GM23338 (cell line): ENCODE results near the gene GPR162.

Source experiments
- CTCF ChIP-seq, 2 experiments: fragments of 200-600 bp in 1 of 2; sonication (generic) in 1 of 2; conservative IDR thresholded peaks; 2 replicates each; pipeline versions ENCODE4 v1.5.1 to v1.6.1; 2016 to 2017; ENCODE audit warnings: antibody characterized with exemption in 2 of 2, low read depth in 2 of 2, mild to moderate bottlenecking in 2 of 2, moderate library complexity in 1 of 2
- EZH2 ChIP-seq: fragments of 200-600 bp; sonication (generic); IDR thresholded peaks from one replicate; pipeline ENCODE4 v1.8.0; 2017; ENCODE audit warnings: antibody characterized with exemption, mild to moderate bottlenecking, low read depth; ENCODE audit not compliant: unreplicated experiment
- EZH2phosphoT487 ChIP-seq: fragments of 200-600 bp; sonication (generic); IDR thresholded peaks from one replicate; pipeline ENCODE4 v1.8.1; 2018; ENCODE audit warnings: antibody characterized with exemption; ENCODE audit not compliant: unreplicated experiment
- POLR2AphosphoS5 ChIP-seq: IDR thresholded peaks from 2 replicates; pipeline ENCODE4 v1.6.1; 2016; ENCODE audit warnings: antibody characterized with exemption, low read depth

DNA sequence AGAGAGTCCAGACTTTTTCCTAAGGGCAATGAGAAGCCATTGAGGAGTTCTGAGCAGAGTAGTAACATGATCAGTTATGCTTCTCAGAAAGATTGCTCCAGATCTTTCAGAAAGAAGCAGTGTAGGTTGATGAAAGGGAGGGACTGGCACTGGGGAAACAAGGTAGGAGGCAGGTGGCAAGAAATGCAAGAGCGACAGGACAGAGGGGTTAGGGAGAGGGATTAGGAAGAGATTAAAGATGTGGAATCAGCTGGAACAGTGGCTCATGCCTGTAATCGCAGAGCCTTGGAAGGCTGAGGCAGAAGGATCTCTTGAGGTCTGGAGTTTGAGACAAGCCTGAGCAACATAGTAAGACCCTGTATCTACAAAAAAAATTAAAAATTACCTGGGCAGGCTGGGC is 26.1 kb downstream of the GPR162 start:
- TF ChIP-seq EZH2phosphoT487 = no peak
- TF ChIP-seq POLR2AphosphoS5 = no peak
- no peak for TF ChIP-seq CTCF (conservative IDR thresholded peaks at IDR 0.05; ENCODE audit: low read depth in 2 of 2)
- no peak for TF ChIP-seq EZH2
